HL-60 (cell line): ENCODE results near the gene RENBP.

Experiments
- CTCF ChIP-seq: IDR thresholded peaks from one replicate; pipeline ENCODE4 v1.5.1; 2011; ENCODE audit warnings: low read length, control low read depth, inconsistent platforms; ENCODE audit not compliant: insufficient read depth
- GABPA ChIP-seq: IDR thresholded peaks from 2 replicates; pipeline ENCODE4 v1.6.1; 2012; ENCODE audit warnings: low read depth
- POLR2AphosphoS5 ChIP-seq: IDR thresholded peaks from 2 replicates; pipeline ENCODE4 v1.6.1; 2012; ENCODE audit warnings: low read depth
- REST ChIP-seq: IDR thresholded peaks from 2 replicates; pipeline ENCODE4 v1.6.1; 2012; ENCODE audit warnings: low read depth; ENCODE audit not compliant: insufficient replicate concordance

- no peak for TF ChIP-seq CTCF
- no peak for TF ChIP-seq POLR2AphosphoS5
- TF ChIP-seq REST = no peak
- no peak for TF ChIP-seq GABPA
These were observed 21.8 kb upstream of the RENBP start for GRCh38 chrX:153966283-153966688.
